Fibroblast of skin of scalp (primary cell): Measurements from ENCODE around the gene GUCA2A.

Experiments used
- DNase-seq: peaks from one replicate; pipeline ENCODE4 v3.0.0-alpha.2; 2013

Gene GUCA2A

GRCh38 chr1:42130061-42130660 lies 34.4 kb downstream of the GUCA2A start:
- DNase-seq: no peak

DNA sequence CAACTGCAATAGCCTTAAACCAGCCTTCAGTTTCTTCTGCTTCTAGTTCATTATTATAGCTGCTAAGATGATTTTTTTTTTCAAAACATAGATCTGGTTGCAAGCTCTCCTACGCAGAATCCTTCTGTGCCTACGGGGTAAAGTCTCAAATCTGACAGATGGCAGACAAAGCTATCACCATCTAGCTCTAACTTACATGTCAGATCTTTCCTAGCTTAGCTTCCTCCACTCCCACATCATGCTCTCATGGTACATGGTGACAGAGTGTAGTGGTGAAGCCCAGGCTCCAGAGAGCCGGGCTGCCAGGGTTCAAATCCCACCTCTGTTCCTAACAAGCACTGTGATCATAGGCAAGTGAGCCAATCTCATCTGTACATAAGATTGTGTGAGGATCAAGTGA lies 35.6 kb downstream of the GUCA2A start:
- no peak for DNase-seq

DNA sequence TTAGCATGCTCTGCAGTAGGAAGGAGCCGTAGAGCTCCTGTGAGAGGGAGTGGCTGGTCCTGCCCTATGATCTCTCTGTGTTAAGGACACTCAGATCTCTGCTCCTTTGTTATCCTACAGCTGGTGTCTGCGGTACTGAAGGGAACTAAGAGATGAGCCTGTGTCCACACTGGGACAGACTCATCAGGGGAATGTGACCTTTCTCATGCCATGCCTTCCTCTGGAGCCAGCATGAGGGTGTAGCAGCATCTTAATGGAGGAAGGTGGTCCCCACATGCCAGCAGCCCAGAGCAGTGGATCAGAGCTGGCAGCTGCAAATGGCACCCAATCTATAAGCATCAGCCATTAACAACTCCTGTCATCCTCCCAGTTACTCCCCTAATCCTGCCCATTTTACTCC lies 36.0 kb downstream of the GUCA2A start:
- no peak for DNase-seq

- DNase-seq: no peak
These were observed 36.8 kb downstream of the GUCA2A start for GRCh38 chr1:42127767-42128166.

DNA sequence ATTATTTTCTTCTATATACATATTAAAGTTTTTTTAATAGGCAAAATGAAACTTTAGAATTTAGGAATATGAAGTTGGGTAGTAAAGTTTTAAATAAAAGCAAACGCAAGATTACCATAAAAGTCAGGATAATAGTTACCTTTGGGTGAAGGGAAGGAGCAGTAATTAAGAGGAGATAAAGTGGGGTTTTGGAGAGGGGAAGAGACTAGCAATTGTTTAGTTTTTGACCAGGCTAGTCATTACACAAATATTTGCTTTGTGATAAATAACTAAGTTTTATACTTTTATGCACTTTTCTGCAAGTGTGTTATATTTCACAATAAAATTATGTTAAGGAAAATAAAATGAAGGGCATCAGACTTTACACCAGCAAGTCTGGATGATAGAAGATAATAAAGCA lies 39.0 kb downstream of the GUCA2A start:
- no peak for DNase-seq

GRCh38 chr1:42122408-42122807 lies 42.1 kb downstream of the GUCA2A start:
- no peak for DNase-seq

DNA sequence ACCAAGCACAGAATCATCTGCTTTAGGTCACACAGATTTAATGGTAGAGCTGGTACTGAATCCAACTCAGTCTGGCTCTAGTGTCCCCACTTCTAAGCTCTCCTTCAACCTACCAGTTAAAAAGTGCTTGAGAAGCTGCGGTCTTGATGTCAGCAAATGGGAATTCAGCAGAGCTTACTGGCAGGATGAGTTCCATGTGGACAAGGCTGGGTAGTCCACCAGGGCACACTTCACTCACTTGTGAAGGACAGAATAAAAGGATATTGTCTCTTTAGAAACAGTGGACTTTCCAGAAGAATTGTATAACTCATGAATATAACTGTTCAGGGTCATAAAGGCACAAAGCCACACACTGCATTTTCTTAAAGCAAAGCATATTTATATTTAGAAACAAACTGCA lies 46.4 kb downstream of the GUCA2A start:
- DNase-seq: no peak

DNA sequence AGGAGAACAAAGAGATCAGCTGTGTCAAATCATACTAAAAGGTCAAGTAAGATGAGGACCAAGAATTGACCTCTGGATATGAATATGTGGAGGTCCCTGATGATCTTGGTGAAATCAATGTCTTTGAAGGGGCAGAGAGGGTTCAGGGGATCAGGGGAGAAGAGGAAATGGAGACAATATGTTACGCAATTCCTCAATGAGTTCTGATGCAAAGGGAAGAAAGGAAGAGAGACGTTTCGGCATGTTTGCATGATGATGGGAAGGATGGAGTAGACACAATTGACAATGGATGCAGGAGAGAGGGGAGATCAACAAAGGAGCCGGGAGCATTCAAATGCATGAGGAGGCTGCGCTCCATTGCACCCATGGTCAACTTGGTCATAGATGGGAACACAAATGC lies 47.3 kb downstream of the GUCA2A start:
- no peak for DNase-seq

GRCh38 chr1:42114229-42114628 lies 50.3 kb downstream of the GUCA2A start:
- DNase-seq: no peak
